NT2/D1 (cell line): ENCODE data around the gene AGFG2.

Source experiments
- SUZ12 ChIP-seq: IDR thresholded peaks from 2 replicates; pipeline ENCODE4 v1.6.1; 2011; ENCODE audit not compliant: insufficient read length, insufficient read depth; ENCODE audit errors: extremely low read depth
- YY1 ChIP-seq: IDR thresholded peaks from 2 replicates; pipeline ENCODE4 v1.6.1; 2011; ENCODE audit not compliant: insufficient read length, insufficient read depth

- TF ChIP-seq SUZ12 (no peak), YY1 (no peak)
These were observed 19.4 kb upstream of the AGFG2 start for GRCh38 chr7:100519580-100519979.
